Stimulated activated naive CD8-positive, alpha-beta T cell treated with anti-CD3 and anti-CD28 coated beads, Interleukin-15, Interleukin-2, amounts not matched to agents 100 U/mL and 50 U/mL, for 24 hours (primary cell): Measurements from ENCODE around the gene EEF1E1.

ENCODE experiments used
- ATAC-seq: fragments of 150-1000 bp; cut with Tn5 transposase; one replicate; pipeline ENCODE4 v1.10.0; 2021
- DNase-seq: peaks from one replicate; pipeline ENCODE4 v3.0.0; 2021

EEF1E1 gene

GRCh38 chr6:8102122-8102958, at the start of gene EEF1E1:
Gene EEF1E1, minus strand, starts transcription at chr6:8102548. Its CDS starts 27 bp downstream, at chr6:8102521.
- ATAC-seq (peak; percentile 98), DNase-seq (peak; percentile 98)

DNA sequence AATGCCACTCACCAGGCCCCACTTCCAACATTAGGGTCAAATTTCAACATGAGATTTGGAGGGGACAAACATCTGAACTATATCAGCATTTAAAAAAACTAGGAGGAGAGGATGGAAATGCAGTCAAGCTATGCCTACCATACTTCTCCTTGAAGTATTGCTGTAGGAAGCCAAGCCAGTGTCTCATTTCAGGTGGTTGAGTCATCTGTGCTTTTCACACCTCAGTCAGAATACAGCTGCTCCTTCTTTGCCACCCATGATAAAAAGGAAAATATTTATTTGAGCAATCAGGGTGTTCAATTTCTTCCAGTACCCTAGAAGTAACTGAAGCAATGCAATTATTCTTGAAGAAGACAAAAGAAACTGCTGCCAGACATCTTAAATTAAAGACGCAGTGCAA, 47.0 kb upstream of the EEF1E1 start:
- ATAC-seq (peak; percentile 36), DNase-seq (no peak)

GRCh38 chr6:8143945-8144344, 41.6 kb upstream of the EEF1E1 start:
- no peak for DNase-seq
- no peak for ATAC-seq

DNA sequence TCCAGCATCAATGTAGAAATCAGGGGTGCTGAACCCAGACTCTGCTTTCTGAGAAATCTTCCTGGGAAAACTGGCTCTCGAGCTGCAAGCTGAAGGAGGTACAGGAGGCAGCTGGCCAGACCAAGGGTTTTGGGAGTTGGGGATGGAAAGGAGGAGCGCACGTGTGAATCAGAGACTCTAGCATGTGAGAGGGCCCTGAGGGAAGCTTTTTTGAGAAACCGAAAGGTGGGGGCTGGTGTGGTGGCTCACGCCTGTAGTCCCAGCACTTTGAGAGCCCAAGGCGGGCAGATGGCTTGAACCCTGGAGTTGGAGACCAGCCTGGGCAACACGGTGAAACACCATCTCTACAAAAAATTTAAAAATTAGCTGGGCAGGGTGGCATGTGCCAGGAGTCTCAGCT, 37.1 kb upstream of the EEF1E1 start:
- no peak for ATAC-seq
- no peak for DNase-seq

DNA sequence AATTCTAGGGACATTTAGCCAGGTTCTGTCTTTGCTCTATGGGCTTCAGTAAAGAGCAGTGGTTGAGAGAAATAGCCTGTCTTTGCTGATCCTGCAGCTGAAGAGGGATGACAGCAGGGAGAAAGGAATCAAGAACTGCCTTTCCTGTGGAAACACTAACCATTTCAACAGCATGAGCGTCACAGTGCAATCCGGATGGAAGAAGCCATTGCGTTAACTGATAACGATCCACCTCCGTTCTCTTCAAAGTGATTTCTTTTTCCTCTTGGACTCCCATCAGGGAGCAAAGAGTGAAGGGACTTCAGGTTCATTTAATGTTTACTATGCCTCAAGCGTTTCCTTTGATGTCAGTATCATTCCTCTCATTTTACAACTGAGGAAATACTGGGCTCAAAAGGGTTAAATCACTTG, 35.2 kb upstream of the EEF1E1 start:
- no peak for DNase-seq
- ATAC-seq = no peak

GRCh38 chr6:8135276-8135675, 32.9 kb upstream of the EEF1E1 start:
- DNase-seq = no peak
- no peak for ATAC-seq

DNA sequence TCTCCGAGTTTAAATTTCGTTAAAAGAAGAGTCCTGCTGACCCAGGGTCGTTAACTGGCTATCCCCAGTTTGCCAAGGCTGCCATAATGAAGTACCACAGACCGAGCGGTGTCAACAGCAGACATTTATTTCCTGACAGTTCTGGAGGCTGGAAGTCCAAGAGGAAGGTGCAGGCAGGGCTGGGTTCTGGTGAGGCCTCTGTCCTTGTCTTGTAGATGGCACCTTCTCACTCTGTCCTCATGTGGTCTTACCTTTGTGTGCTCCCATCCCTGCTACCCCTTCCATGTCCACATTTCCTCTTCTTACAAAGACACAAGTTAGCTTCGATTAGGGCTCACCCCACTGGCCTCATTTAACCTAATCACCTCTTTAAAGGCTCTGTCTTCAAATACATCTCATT, 29.8 kb upstream of the EEF1E1 start:
- DNase-seq (no peak), ATAC-seq (no peak)

GRCh38 chr6:8131265-8131897, 29.0 kb upstream of the EEF1E1 start:
- ATAC-seq (no peak), DNase-seq (peak; percentile 36)

DNA sequence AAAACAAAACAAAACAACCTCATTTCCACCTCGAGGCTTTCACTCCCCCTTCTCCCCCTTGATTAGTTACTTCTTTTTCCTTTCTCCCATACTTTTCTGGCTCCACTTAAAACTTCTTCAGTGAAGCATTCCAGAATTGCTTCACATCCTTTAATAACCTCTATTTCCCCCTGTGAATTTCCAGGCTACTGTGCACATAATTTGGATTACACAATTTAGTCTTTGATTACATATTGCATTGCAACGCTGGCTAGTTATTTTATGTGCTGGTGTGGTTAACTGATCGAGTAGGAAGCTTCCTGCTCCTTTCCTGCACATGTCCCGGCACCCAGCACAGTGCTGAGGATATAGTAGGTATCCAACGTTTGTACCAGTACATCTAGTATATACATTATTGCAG, 28.1 kb upstream of the EEF1E1 start:
- ATAC-seq (no peak), DNase-seq (no peak)

- DNase-seq (no peak), ATAC-seq (no peak)
Measured at GRCh38 chr6:8123236-8123635, 20.9 kb upstream of the EEF1E1 start.

- ATAC-seq = no peak
- DNase-seq = no peak
Measured at GRCh38 chr6:8114956-8115355, 12.6 kb upstream of the EEF1E1 start.

- no peak for ATAC-seq
- DNase-seq = no peak
Measured at GRCh38 chr6:8113131-8113654, 10.8 kb upstream of the EEF1E1 start.

- no peak for DNase-seq
- no peak for ATAC-seq
Measured at GRCh38 chr6:8110725-8111124, 8.4 kb upstream of the EEF1E1 start.

DNA sequence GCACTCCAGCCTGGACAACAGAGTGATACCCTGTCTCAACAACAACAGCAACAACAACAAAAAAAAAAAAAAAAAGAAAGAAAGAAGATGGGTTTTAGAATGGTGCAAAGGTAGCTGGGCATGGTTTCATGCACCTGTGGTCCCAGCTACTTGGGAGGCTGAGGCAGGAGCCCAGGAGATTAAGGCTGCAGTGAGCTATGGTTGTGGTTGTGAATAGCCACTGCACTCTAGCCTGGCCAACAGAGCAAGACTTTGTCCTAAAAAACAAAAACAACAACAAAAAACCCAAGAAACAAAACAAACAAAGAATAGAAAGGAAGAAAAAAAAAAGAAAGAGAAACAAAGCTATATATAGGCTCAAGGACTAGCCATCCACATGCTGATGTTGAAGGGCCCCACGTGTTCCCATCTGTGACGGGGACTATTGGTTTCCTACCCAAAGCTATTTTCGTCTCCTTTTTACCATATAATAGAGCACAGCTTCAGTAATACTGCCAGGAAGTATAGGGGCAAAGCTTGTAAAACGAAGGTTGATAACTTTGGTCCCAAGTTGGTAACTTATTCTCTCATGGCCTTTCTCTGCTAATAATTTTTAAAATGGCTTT, 7.9 kb upstream of the EEF1E1 start:
- DNase-seq (no peak), ATAC-seq (no peak)

- ATAC-seq (no peak), DNase-seq (no peak)
Measured at GRCh38 chr6:8108759-8109539, 6.6 kb upstream of the EEF1E1 start.

DNA sequence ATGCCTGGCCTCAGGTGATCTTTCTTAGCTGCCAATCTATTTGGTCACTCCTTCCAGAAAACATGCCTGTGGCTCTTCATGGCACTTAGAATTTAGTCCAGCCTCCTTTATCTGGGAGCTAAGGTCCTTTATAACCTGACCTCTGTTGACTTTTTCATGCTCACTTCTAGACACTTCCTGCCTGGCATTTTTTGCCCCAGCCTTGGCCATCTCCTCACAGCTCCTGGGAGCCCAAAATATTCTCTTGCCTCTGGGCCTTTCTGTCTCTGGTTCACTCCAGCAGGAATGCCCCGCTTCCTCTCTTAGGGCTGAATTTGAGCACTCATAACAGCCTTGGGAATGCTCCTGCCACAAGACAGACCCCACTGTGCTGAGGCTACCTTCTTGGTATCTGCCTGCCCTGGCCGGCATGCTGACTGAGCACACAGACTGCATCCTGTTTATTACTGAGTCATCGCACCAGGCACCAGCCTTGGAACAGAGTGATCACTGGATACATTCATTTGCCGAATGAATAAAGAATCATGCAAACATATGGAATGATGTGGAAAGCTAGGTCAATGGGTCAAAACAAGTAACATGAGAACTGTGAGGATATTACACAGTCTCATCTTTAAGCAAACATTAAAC, 5.8 kb upstream of the EEF1E1 start:
- DNase-seq (no peak), ATAC-seq (no peak)

GRCh38 chr6:8105791-8106190, 3.4 kb upstream of the EEF1E1 start:
- ATAC-seq (no peak), DNase-seq (no peak)

DNA sequence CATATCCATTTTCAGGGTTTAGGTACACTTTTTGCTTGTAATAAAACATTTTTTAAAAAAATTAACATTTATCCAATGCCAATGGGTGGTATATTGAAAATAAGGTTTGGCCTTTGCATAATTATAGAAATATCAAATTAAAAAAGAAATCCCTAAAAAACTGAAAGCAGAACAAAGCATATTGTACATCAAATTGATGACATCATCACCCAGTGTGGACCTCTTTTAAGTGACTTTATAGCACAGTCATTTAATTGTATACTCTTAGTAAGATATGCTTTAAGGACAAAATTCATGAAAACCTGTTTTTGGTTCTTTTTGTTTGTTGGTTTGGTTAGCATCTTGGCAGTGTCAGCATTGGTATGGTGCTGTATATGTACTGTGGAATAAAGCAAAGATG, 1.4 kb upstream of the EEF1E1 start:
- ATAC-seq (no peak), DNase-seq (no peak)

GRCh38 chr6:8100159-8100854, 2.0 kb downstream of the EEF1E1 start:
- no peak for DNase-seq
- ATAC-seq = no peak

GRCh38 chr6:8090650-8091049, 11.7 kb downstream of the EEF1E1 start:
- no peak for DNase-seq
- ATAC-seq = no peak

DNA sequence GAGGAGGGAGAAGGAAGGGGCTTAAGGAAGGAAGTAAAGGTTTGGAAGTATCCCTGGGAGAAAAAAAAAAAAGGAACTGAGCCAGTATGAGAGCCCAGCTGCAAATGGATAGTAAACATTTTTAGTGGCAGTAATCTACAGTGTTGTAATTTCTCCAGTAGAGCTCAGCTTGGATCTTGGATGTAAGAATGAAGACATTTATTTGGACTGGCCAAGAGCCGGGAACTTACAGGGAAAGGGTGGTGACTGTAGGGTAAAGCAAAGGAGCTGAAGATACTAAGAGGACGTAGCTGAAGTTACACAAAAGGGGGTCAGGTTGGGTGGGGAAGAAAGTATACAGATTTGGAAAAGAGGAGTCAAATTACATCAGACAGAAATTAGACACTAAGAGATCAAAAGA, 13.5 kb downstream of the EEF1E1 start:
- no peak for DNase-seq
- no peak for ATAC-seq
